IPS DF 19.7 (cell line): ENCODE measurements around the gene BAG2.

Experiments
- DNase-seq: peaks from one replicate; pipeline ENCODE4 v3.0.0-alpha.2; 2013; ENCODE audit warnings: low read depth, low spot score

Gene BAG2

GRCh38 chr6:57172136-57173055 is at the start of gene BAG2:
BAG2 (plus strand) TSS chr6:57172326; CDS start chr6:57172698, 372 bp downstream.
- peak; percentile 52 for DNase-seq

- DNase-seq: no peak
These were observed 49.0 kb upstream of the BAG2 start for GRCh38 chr6:57123111-57123510.

DNA sequence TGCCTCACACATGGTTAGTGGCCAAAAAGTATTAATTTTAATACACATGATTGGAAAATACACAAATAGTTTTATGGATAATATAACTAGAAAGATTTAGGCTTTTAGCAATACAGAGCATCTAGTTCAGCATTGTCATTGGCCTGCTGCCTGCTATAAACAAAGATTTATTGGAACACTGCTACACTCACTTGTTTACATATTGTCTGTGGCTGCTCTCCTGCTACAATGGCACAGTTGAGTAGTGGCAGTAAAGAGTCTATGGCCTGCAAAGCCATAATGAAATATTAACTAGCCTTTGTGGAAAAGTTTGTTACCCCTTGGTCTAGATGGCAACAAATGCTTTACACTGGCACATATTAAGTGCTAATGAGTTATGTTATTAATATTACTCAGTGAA is 44.4 kb upstream of the BAG2 start:
- no peak for DNase-seq

GRCh38 chr6:57130661-57131177 is 41.4 kb upstream of the BAG2 start:
- DNase-seq: no peak

- DNase-seq: no peak
These were observed 37.2 kb upstream of the BAG2 start for GRCh38 chr6:57134954-57135353.

GRCh38 chr6:57135885-57136284 is 36.2 kb upstream of the BAG2 start:
- DNase-seq: no peak

- no peak for DNase-seq
These were observed 34.8 kb upstream of the BAG2 start for GRCh38 chr6:57137350-57137749.

DNA sequence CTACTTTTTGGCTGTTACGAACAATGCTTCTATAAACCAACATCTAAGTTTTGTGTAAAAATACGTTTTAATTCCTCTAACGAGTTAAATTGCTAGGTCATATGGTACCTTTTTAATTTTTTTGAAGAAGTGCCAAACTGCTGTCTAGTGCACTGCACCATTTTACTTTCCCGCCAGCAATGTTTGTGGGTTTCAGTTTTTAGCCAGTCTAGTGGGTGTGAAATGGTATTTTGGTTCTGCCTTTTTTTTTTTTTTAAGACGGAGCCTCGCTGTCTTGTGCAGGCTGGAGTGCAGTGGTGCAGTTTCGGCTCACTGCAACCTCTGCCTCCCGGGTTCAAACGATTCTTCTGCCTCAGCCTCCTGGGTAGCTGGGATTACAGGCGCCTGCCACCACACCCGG is 34.1 kb upstream of the BAG2 start:
- no peak for DNase-seq

DNA sequence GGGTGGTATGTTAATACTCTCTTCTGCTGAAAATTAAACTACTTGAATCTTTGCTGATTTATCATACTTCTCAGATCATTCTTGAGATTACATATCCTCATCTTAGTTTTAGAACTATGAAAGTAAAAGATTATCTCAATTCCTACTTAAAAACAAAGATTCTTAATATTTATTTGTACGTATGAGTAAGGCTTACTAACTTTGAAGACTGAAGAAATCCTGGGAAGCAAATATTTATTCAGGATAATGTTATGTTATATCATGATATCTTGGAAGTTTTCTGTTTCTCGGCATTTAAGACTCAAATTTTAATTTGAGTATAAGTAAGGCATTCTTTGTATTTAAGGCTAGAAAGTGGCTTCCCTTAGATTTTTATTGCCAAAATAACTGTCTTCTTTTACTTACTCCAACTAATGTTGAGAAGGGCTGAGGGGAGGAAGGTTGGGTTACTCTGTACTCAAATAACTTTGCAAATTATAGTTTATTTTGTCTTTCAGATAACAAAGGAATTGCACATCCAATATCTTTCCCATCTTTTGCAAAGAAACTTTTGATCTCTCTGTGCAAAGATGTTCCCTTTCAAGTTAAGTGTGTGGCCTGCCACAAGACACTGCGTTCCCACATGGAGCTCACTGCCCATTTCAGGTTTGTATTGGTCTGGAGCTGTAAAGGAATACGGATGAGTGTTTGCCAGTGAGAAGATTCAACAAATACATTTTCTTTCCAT is 30.5 kb upstream of the BAG2 start:
- no peak for DNase-seq

- no peak for DNase-seq
These were observed 30.0 kb upstream of the BAG2 start for GRCh38 chr6:57142178-57142525.

- no peak for DNase-seq
These were observed 28.4 kb upstream of the BAG2 start for GRCh38 chr6:57143690-57144089.

- no peak for DNase-seq
These were observed 24.7 kb upstream of the BAG2 start for GRCh38 chr6:57147401-57147800.

DNA sequence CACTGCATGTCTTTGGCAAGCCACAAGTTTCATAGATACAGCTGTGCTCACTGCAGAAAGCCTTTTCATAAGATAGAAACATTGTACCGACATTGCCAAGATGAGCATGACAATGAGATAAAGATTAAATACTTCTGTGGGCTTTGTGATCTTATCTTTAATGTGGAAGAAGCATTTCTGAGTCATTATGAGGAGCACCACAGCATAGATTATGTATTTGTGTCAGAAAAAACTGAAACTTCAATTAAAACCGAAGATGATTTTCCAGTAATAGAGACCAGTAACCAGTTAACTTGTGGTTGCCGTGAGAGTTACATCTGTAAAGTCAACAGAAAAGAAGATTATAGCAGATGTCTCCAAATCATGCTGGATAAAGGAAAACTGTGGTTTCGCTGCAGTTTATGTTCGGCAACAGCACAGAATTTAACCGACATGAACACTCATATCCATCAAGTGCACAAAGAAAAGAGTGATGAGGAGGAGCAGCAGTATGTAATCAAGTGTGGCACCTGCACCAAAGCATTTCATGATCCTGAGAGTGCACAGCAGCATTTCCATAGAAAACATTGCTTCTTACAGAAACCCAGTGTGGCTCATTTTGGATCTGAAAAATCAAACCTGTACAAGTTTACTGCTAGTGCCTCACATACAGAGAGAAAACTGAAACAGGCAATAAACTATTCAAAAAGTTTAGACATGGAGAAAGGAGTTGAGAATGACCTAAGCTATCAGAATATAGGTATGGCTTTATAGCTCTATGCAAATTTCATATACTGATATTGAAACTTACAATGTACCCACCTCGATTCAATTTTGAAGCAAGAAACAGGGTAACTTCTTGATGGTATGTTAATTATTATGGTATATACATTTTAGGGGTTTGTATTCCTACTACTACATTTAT is 23.9 kb upstream of the BAG2 start:
- DNase-seq: no peak

DNA sequence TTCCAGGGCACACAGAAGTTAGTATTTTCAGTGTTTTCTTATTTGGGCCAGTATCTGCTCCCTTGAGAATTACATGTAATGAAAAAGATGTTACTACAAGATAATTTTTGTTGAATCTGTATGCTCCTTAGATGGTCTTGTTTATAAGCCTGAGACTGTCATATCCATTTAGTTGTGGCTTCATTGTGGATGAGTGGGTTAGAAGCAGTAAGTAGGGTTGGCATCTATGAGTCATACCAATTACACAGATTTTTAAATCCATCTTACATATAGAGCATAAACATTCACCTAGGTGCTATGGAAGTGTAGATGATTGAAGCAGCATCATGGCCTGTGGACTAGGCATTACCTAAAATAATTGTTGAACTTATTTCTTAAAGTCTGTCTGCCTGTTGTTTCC is 13.5 kb upstream of the BAG2 start:
- DNase-seq: no peak

DNA sequence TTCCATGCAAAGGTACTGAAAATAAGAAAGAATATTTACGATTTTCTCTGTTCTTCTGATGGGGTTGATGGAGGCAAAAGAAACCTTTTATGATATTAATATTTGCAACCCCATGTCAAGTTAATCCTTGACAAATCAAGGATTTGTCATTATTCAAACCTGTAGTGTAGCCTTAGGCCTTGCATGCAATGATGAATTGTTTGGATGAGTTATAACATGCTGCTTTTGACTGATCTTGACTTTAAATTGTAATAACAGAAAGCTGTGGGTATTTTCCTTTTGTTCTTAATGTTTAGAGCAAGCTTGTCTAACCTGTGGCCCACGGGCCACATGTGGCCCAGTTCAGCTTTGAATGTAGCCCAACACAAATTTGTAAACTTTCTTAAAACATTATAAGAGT is 13.0 kb upstream of the BAG2 start:
- no peak for DNase-seq

DNA sequence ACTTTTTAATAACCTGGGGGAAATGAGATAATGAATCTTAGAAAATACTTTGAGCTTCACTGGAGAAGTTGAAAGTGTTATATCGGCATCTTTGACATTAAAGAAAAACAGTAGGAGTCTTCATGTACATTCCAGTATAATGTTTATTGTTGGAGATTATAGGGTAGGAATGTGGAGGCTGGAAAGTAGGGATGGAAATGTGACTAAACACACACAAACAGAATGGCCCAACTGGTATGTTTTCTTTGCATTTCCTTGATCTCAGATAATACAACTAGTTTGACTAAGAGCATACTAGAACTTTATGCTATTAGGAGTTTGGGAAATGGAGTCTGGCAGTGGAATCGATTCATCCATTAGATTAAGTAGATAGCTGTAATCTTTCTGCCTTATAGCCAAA is 10.1 kb upstream of the BAG2 start:
- DNase-seq: no peak

- no peak for DNase-seq
These were observed 9.6 kb upstream of the BAG2 start for GRCh38 chr6:57162516-57162915.

DNA sequence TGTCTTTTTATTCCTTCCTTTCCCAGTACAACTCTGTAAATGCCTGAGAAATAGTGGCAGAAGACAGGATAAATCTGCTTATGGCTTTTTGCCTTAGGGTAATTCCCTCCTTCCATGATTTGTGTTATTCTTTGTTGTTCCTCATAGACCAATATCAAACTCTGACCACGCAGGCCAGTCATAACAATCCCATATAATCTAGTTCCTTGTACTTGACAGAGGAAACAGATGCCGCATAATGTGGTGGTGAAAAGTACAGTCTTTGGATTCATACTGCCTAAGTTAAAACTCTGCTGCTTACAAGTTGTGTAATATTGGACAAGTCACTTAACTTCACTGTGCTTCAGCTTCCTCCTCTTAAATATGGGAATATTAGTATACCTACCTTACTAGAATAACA is 8.2 kb upstream of the BAG2 start:
- no peak for DNase-seq

DNA sequence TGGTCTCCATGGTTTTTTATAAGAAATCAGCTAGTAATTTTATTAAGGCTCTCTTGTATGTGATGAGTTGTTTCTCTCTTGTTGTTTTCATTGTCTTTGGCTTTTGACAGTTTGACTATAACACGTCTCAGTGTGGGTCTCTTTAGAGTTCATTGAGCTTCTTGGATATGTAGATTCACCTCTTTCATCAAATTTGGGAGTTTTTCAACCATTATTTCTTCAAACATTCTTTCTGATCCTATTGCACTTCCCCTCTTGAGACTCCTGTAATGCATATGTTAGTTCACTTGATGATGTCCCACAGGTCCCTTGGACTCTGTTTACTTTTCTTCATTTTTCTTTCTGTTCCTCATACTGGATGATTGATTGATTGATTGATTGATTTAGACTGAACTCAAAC is 7.0 kb upstream of the BAG2 start:
- no peak for DNase-seq

DNA sequence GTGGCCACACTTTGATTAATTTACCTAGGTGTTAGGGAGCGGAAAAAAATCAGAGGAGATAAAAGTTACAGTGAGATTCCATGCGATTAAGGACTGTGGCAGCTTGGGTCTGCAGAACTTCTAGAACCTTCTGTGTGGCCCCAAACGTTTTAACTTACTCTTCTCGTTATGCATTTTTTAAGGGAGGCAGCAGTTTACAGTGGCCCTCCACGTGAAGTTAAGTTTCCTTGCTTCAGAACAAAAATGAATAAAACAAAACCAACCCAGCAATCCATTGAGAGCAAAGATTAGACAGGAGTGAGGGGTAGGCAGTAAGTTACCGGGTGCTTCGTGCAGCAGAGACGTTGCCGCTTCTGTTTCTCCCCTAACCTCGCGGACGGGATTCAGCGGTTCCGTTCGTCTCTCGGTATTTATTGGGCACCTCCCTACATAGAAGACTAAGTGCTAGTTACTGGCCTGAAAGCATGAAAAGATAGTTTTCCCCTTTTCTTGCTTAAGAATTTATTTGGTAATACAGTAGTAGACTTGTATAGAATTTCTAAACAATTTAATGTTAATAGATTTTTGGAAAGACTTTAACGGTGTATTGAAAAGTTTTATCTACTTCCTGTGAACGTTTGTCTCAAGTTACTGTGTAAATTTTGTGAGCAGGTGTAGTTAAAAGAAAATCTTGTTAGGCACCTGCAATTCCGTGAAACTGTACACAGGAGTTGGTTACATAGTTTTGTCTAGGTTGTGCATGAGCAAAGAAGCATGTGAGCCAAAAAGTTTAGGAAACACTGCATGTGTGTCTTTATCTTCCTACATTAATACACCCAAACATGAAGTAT is 1.1 kb downstream of the BAG2 start:
- DNase-seq: no peak
